Astrocyte (in vitro differentiated cells and primary cell): ENCODE results near the gene TANGO2.

Experiments used
- CTCF ChIP-seq: IDR thresholded peaks from 2 replicates; pipeline ENCODE4 v1.5.1; 2011; ENCODE audit warnings: low read depth, mild to moderate bottlenecking, inconsistent platforms, low read length, moderate library complexity; ENCODE audit not compliant: insufficient read depth
- EZH2 ChIP-seq: IDR thresholded peaks from 2 replicates; pipeline ENCODE4 v1.6.1; 2012; ENCODE audit warnings: mild to moderate bottlenecking, low read length, inconsistent platforms; ENCODE audit not compliant: insufficient read depth

- TF ChIP-seq CTCF (no peak), EZH2 (no peak)
These were observed 50.6 kb downstream of the TANGO2 start for GRCh38 chr22:20071524-20071972.
